Kidney epithelial cell (primary cell): ENCODE results near the gene DPM3. TPM values are rescaled to one million over a fixed set of nuclear protein-coding genes. Genes with fewer than 3 reads are reported as not detected.

Experiments
- DNase-seq: peaks from one replicate; pipeline ENCODE4 v3.0.0-alpha.2; 2010; ENCODE audit warnings: low read depth
- H3K27me3 ChIP-seq: 2 replicates; pipeline ENCODE4 v1.6.0; 2011; ENCODE audit warnings: low read length; ENCODE audit not compliant: control insufficient read depth, insufficient read depth
- H3K36me3 ChIP-seq: 2 replicates; pipeline ENCODE4 v1.5.1; 2011; ENCODE audit warnings: low read length; ENCODE audit not compliant: control insufficient read depth, insufficient read depth
- H3K4me3 ChIP-seq: 2 replicates; pipeline ENCODE4 v1.5.1; 2011; ENCODE audit warnings: low read depth, mild to moderate bottlenecking, control low read depth, low read length
- CTCF ChIP-seq: IDR thresholded peaks from 2 replicates; pipeline ENCODE4 v1.5.1; 2011; ENCODE audit warnings: mild to moderate bottlenecking, moderate library complexity, low read length, control low read depth, inconsistent platforms; ENCODE audit not compliant: insufficient read depth, poor library complexity, severe bottlenecking
- total RNA-seq: library from RNA; depleted of rRNA; stranded (reverse); fragments of >200 nt; gene quantifications from 2 replicates; pipeline ENCODE4 v1.2.3, GENCODE V29; 2015

DPM3 gene
- total RNA-seq, 1 donor from 2014 or later: 74.9 TPM

GRCh38 chr1:155107309-155108264 lies 32.7 kb downstream of the DPM3 start:
- Histone ChIP-seq H3K27me3 (peaks cover 3% of the 10 kb centered on the region), H3K36me3 (no peaks in the 10 kb centered on the region), H3K4me3 (no peak overlapping the region)
- no peak for DNase-seq
- no peak for TF ChIP-seq CTCF

GRCh38 chr1:155106862-155107261 lies 33.5 kb downstream of the DPM3 start:
- no peak overlapping the region for H3K4me3 ChIP-seq
- H3K27me3 ChIP-seq: peaks cover 3% of the 10 kb centered on the region
- no peak for TF ChIP-seq CTCF

GRCh38 chr1:155105604-155106011 lies 34.7 kb downstream of the DPM3 start:
- no peak for TF ChIP-seq CTCF
- Histone ChIP-seq H3K27me3 (peaks cover 3% of the 10 kb centered on the region), H3K4me3 (no peak overlapping the region), H3K36me3 (no peaks in the 10 kb centered on the region)
- no peak for DNase-seq

More at GRCh38 chr1:155106862-155107261, 33.5 kb downstream of the DPM3 start:
- no peaks in the 10 kb centered on the region for H3K36me3 ChIP-seq
- no peak for DNase-seq

- Histone ChIP-seq H3K27me3 (peaks cover 3% of the 10 kb centered on the region), H3K36me3 (no peaks in the 10 kb centered on the region), H3K4me3 (no peak overlapping the region)
- TF ChIP-seq CTCF: no peak
- DNase-seq: no peak
Observed at GRCh38 chr1:155104605-155105534, 35.5 kb downstream of the DPM3 start.

GRCh38 chr1:155103325-155103724 lies 37.0 kb downstream of the DPM3 start:
- DNase-seq: no peak
- Histone ChIP-seq H3K4me3 (no peak overlapping the region), H3K36me3 (no peaks in the 10 kb centered on the region), H3K27me3 (peaks cover 3% of the 10 kb centered on the region)
- no peak for TF ChIP-seq CTCF
